Activated CD8-positive, alpha-beta T cell treated with anti-CD3 and anti-CD28 coated beads for 36 hours (primary cell): Measurements from ENCODE around the gene DZIP1. TPM values are rescaled to one million over a fixed set of nuclear protein-coding genes. Genes with fewer than 3 reads are reported as not detected.

Experiments
- ATAC-seq: fragments of 200-7000 bp; cut with Tn5 transposase; one replicate; pipeline ENCODE4 v1.10.0; 2021; ENCODE audit warnings: mild to moderate bottlenecking, moderate library complexity
- CTCF ChIA-PET: fragments of 350-600 bp; sonication (Branson Sonifier 250); formaldehyde crosslinking; loops from one replicate; lab custom pipeline; 2021; ENCODE audit warnings: antibody characterized with exemption; lab: Charles Lee
- POLR2A ChIA-PET: fragments of 350-600 bp; sonication (Branson Sonifier 250); formaldehyde crosslinking; loops from one replicate; lab custom pipeline; 2021; ENCODE audit warnings: antibody characterized with exemption; lab: Charles Lee
- DNase-seq: peaks from one replicate; pipeline ENCODE4 v3.0.0-alpha.2; 2020
- H3K27ac Mint-ChIP-seq: one replicate; pipeline ENCODE4 v1.8.0; 2021; ENCODE audit warnings: mild to moderate bottlenecking, mixed read lengths
- H3K27me3 Mint-ChIP-seq: one replicate; pipeline ENCODE4 v1.8.0; 2021; ENCODE audit warnings: mixed read lengths
- H3K36me3 Mint-ChIP-seq: one replicate; pipeline ENCODE4 v1.8.0; 2021; ENCODE audit warnings: low read depth, mixed read lengths
- H3K4me1 Mint-ChIP-seq: one replicate; pipeline ENCODE4 v1.8.0; 2021; ENCODE audit warnings: low read depth, mixed read lengths
- H3K4me3 Mint-ChIP-seq: one replicate; pipeline ENCODE4 v1.8.0; 2021; ENCODE audit warnings: mild to moderate bottlenecking, moderate library complexity, mixed read lengths
- H3K9me3 Mint-ChIP-seq: one replicate; pipeline ENCODE4 v1.8.0; 2021; ENCODE audit warnings: mixed read lengths
- CTCF ChIP-seq: fragments of 200-600 bp; IDR thresholded peaks from one replicate; pipeline ENCODE4 v1.8.0; 2022; ENCODE audit warnings: antibody characterized with exemption, mild to moderate bottlenecking
- intact Hi-C: fragments of 100-400 bp; cut with micrococcal nuclease; formaldehyde crosslinking; loops from one replicate; pipeline ENCODE4 v1.10.0; 2022
- total RNA-seq, 2 experiments: library from RNA; stranded (reverse); gene quantifications; one replicate each; pipeline ENCODE4 v1.2.3, GENCODE V29; 2021

The DZIP1 gene
- total RNA-seq, 2 experiments from 2014 or later, result 0.54 to 0.85 TPM

DNA sequence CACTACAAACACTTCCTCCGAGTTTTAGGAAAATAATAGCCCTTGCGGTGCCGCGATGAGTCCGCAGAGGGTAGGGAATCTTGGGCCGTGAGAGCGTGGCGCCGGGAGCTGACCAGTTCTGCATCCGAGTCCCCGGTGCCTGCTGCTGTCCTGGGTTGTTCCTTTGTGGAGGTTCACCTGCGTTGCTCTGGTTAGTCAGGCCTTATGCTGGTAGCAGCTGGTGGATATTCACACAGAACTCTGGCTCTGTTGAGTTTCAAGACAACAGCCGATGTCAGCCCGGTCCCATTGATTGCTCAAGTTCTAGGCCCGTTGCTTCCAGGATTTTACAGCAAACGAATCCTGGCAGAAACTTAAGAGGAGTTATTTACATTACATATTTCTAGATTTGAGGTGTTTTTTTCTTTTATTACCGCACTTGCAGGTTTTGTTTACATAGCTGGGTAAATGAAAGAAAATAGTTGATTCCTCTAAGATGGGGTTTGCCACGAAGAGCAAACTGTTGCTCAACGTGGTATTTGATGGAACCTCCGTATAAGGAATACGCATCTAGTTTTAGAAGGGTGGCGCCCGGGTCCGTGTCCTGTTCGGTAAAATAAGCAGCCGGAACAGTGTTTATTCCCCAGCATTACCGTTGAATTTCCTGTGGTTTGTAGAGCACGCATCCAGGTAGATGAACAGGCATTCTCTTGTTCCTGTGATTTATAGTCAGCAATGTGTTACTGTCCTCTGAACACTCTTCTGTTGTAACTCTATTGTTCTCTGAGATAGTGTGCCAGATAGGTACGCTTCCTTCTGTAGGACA lies 90.7 kb downstream of the DZIP1 start:
- ATAC-seq (no peak), DNase-seq (peak; percentile 2)
- CTCF ChIA-PET, result interaction anchor here (2.0 kb wide), 1 partner anchor 17 kb away, joined by 4 read pairs; no protein-coding TSS in a partner anchor
- H3K9me3 Mint-ChIP-seq, result no peaks in the 10 kb centered on the region
- POLR2A ChIA-PET, result no interaction called here
- peaks cover 15% of the 10 kb centered on the region for H3K4me1 Mint-ChIP-seq
- no peak overlapping the region for H3K27ac Mint-ChIP-seq
- no peak overlapping the region for H3K4me3 Mint-ChIP-seq
- no peak for TF ChIP-seq CTCF
- H3K27me3 Mint-ChIP-seq, result peaks cover 45% of the 10 kb centered on the region
- intact Hi-C loops, result no loop called here
- no peaks in the 10 kb centered on the region for H3K36me3 Mint-ChIP-seq

- peaks cover 15% of the 10 kb centered on the region for H3K4me1 Mint-ChIP-seq
- DNase-seq, result peak; percentile 10
- POLR2A ChIA-PET, result no interaction called here
- no peaks in the 10 kb centered on the region for H3K9me3 Mint-ChIP-seq
- H3K36me3 Mint-ChIP-seq, result no peaks in the 10 kb centered on the region
- H3K27me3 Mint-ChIP-seq, result peaks cover 49% of the 10 kb centered on the region
- ATAC-seq, result no peak
- intact Hi-C loops, result no loop called here
- CTCF ChIA-PET, result interaction anchor here (2.0 kb wide), 1 partner anchor 16 kb away, joined by 4 read pairs; no protein-coding TSS in a partner anchor
- H3K27ac Mint-ChIP-seq, result no peak within 1 kb of the TSS
- H3K4me3 Mint-ChIP-seq, result no peak within 1 kb of the TSS
- no peak for TF ChIP-seq CTCF
Observed at GRCh38 chr13:95552539-95553441, 91.7 kb downstream of the DZIP1 start, which contains the start of gene CLDN10. TSS of gene CLDN10 (plus strand) at chr13:95552720. CDS start at chr13:95552754, 34 bp downstream.

- Mint-ChIP-seq H3K4me3 (no peak overlapping the region), H3K36me3 (no peaks in the 10 kb centered on the region), H3K4me1 (peaks cover 15% of the 10 kb centered on the region), H3K27ac (no peak overlapping the region), H3K27me3 (peaks cover 52% of the 10 kb centered on the region), H3K9me3 (no peaks in the 10 kb centered on the region)
- no peak for TF ChIP-seq CTCF
- ATAC-seq (no peak), DNase-seq (no peak)
- intact Hi-C loops, result no loop called here
- ChIA-PET POLR2A (no interaction called here), CTCF (no interaction called here)
Observed at GRCh38 chr13:95552208-95552538, 92.3 kb downstream of the DZIP1 start.

DNA sequence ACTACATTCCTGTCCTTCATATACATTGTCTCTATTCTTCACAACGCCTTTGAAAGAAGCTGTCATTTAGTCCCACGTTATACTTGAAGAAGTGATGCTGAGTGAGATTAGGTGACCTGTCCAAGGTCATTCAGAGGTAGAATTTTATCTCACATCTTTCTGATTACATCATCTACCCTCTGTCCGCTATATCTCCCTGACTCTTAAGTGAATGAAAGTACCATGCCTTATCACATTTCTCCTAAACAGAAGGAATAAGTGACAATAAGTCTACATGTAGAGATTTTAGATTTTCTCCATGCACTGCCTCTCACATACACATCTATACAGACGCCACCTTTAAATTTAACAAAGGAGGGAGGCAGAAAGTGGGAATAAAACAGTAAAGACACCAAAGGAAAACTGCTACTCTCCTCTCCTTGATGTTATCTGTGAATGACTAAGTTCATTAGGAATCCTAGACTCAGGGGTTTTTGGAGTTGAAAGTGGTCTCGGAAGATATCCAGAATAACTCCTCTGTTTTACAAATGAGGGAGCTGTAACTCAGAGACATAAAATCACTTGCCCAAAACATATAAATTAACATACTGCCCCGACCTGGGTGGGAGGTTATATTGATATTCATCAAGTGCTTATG lies 96.9 kb downstream of the DZIP1 start:
- no peaks in the 10 kb centered on the region for H3K9me3 Mint-ChIP-seq
- DNase-seq, result no peak
- H3K27ac Mint-ChIP-seq, result no peak overlapping the region
- ChIA-PET CTCF (no interaction called here), POLR2A (no interaction called here)
- no peak for ATAC-seq
- H3K27me3 Mint-ChIP-seq, result peaks cover 34% of the 10 kb centered on the region
- intact Hi-C loops, result no loop called here
- no peak overlapping the region for H3K4me3 Mint-ChIP-seq
- peaks cover 3% of the 10 kb centered on the region for H3K4me1 Mint-ChIP-seq
- no peaks in the 10 kb centered on the region for H3K36me3 Mint-ChIP-seq
- no peak for TF ChIP-seq CTCF
